Measurements from ENCODE around the gene KCNQ5.
"Not testable (repeated sequence)": the region's sequence is repeated elsewhere in the genome, so short reads cannot be mapped to it uniquely, and the experiment has no call there.

The KCNQ5 gene

DNA sequence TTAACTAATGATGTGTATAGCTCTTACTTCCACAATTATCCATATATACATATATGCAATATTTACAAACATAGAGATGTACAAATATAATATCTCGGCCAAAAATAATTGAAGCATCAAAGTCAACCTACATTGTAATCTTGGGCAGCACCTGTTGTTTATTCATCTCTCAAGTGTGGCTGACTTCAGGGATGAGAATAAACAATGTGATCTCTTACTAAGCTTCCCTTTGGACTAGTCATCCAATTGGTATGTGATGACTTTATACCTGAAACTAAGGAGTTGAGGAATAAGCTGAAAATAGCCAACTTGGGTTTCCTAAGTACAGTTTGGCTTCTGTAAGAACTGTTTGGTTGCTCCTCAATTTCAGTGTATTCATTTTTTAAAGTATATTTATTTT is 346.8 kb downstream of the KCNQ5 start:
- no peak overlapping the region for H3K4me3 Mint-ChIP-seq
- no peaks in the 10 kb centered on the region for H3K36me3 Mint-ChIP-seq (ENCODE audit: low read depth)
- H3K4me1 Mint-ChIP-seq: no peaks in the 10 kb centered on the region
- no peaks in the 10 kb centered on the region for H3K27me3 Mint-ChIP-seq
- H3K9me3 Mint-ChIP-seq: no peaks in the 10 kb centered on the region
- DNase-seq (no peak), ATAC-seq (no peak)
- H3K27ac Mint-ChIP-seq: no peak overlapping the region

DNA sequence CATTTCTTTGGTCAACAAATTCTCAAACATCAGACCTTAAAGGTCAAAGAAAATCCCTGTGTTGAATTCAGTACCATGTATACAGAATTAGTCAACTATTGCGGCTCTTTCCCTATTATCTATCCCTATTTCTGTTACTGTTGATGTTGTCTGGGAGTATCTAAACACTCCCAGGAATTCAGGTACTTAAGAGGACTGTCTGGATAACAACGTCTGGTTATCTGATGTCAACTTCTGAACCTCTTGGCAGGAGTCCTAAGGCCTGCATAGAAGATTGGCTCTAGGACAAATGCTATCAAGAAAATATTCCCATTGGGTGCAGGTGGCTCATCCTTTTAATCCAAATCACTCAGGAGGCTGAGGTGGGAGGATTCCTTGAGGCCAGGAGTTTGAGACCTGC is 347.8 kb downstream of the KCNQ5 start:
- H3K4me1 Mint-ChIP-seq: no peaks in the 10 kb centered on the region
- H3K27ac Mint-ChIP-seq: no peak overlapping the region
- H3K4me3 Mint-ChIP-seq: no peak overlapping the region
- H3K36me3 Mint-ChIP-seq (ENCODE audit: low read depth): peaks cover 1% of the 10 kb centered on the region
- no peaks in the 10 kb centered on the region for H3K27me3 Mint-ChIP-seq
- ATAC-seq (no peak), DNase-seq (no peak)
- no peaks in the 10 kb centered on the region for H3K9me3 Mint-ChIP-seq

DNA sequence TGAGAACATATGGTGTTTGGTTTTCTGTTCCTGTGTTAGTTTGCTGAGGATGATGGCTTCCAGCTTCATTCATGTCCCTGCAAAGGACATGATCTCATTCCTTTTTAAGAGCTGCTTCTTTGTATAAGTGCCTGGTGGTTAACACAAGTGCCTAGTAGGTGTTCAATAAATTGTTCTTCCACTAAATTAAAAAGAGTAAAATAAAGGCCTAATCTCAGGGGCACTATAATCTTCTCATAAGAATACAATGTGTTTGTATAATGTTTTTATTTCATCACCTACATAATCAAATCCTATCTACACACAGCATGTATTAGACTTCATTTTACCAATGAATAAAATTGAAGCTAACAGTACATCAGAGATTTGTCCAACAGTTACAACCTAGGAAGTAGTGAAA is 350.7 kb downstream of the KCNQ5 start:
- no peaks in the 10 kb centered on the region for H3K9me3 Mint-ChIP-seq

DNA sequence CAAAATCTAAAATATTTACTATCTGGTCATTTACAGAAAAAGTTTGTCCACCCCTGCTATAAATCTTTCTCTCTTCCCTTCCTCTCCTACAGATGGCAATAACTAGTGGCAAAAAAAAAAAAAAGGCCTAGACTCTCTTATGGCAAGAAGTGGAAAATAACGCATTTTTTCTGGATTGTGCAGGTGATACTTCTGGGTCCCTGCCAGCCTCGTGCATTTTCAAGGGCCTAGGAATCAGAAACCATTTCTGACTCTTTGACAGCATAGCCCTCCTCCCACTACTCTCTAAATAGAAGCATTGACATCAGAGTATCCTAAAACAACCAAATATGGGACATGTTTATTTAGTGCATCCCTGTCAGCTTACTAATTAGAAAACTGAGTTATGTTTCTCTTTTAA is 352.4 kb downstream of the KCNQ5 start:
- peaks cover 6% of the 10 kb centered on the region for H3K4me1 Mint-ChIP-seq
- peaks cover 10% of the 10 kb centered on the region for H3K36me3 Mint-ChIP-seq (ENCODE audit: low read depth)
- no peak overlapping the region for H3K4me3 Mint-ChIP-seq
- no peak for ATAC-seq
- no peak for DNase-seq
- H3K27me3 Mint-ChIP-seq: no peaks in the 10 kb centered on the region
- H3K9me3 Mint-ChIP-seq: peaks cover 2% of the 10 kb centered on the region
- no peak overlapping the region for H3K27ac Mint-ChIP-seq

More for the DNA sequence above, 350.7 kb downstream of the KCNQ5 start:
- Mint-ChIP-seq H3K4me1 (peaks cover 6% of the 10 kb centered on the region), H3K27me3 (no peaks in the 10 kb centered on the region), H3K27ac (no peak overlapping the region), H3K4me3 (no peak overlapping the region), H3K36me3 (ENCODE audit: low read depth) (peaks cover 4% of the 10 kb centered on the region)
- DNase-seq: no peak
- ATAC-seq: no peak

DNA sequence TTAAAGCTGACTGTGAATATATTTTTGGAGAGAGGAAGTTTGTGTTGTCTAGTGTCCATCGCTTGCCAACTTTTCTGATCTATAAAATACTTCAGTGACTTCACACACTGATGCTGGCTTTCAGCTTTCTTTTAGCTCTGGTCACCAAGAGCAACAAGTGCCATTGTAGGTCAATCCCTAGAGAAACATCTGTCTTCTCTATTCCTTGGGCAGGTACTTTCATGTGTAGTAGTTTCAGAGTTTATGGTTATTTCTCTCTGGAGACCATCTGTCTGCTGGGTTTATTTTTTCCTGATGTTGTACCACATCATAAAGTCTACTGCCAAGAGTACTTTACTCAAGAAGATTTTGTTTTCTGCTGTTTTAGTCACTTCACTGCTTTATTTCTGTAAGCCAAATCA is 353.5 kb downstream of the KCNQ5 start:
- Mint-ChIP-seq H3K9me3 (peaks cover 7% of the 10 kb centered on the region), H3K27me3 (no peaks in the 10 kb centered on the region), H3K4me1 (peaks cover 6% of the 10 kb centered on the region), H3K36me3 (ENCODE audit: low read depth) (peaks cover 15% of the 10 kb centered on the region), H3K4me3 (no peak overlapping the region), H3K27ac (no peak overlapping the region)
- ATAC-seq (no peak), DNase-seq (no peak)

DNA sequence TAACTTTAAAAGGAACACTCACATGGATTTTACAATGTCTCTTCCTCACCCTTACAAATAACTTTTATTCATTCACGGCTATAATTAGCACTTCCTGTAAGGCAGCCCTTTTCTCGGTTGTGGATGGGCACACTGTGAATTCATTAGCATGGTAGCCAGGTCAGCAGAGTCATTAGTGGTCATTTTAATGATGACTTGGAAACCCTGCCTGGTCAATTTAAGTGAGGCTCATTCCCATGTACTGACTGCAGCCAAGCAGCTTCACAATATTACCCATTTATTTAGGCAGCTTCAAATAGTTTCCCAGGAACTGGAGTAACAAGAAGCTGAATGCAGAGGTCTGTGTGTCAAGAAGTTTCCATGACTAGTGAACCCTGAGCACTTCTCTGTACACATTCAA is 354.6 kb downstream of the KCNQ5 start:
- H3K36me3 Mint-ChIP-seq (ENCODE audit: low read depth): peaks cover 20% of the 10 kb centered on the region
- H3K27ac Mint-ChIP-seq: no peak overlapping the region
- peaks cover 6% of the 10 kb centered on the region for H3K4me1 Mint-ChIP-seq
- ATAC-seq: no peak
- peaks cover 7% of the 10 kb centered on the region for H3K9me3 Mint-ChIP-seq
- DNase-seq: no peak
- no peak overlapping the region for H3K4me3 Mint-ChIP-seq
- no peaks in the 10 kb centered on the region for H3K27me3 Mint-ChIP-seq

DNA sequence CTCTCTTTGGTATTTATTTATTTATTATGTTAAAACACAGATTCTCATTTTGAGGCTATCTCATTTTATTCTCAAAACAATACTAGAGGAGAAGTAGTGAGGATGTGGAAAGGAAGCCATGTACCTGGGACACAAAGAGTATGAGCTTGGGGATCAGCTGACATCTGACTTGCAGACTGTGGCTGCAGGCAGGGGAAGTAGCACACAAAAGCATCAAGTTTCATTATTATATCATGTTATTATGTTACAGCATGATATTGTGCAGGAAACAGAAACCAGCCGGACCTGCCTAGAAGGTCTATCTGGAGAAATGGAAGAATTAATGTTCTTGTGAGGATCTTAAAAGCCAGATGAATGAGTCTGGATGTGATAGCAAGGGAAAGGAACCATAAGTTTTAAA is 355.2 kb downstream of the KCNQ5 start:
- Mint-ChIP-seq H3K36me3 (ENCODE audit: low read depth) (peaks cover 26% of the 10 kb centered on the region), H3K4me1 (peaks cover 6% of the 10 kb centered on the region), H3K9me3 (peaks cover 13% of the 10 kb centered on the region), H3K4me3 (no peak overlapping the region), H3K27ac (no peak overlapping the region), H3K27me3 (no peaks in the 10 kb centered on the region)
- ATAC-seq (no peak), DNase-seq (no peak)

DNA sequence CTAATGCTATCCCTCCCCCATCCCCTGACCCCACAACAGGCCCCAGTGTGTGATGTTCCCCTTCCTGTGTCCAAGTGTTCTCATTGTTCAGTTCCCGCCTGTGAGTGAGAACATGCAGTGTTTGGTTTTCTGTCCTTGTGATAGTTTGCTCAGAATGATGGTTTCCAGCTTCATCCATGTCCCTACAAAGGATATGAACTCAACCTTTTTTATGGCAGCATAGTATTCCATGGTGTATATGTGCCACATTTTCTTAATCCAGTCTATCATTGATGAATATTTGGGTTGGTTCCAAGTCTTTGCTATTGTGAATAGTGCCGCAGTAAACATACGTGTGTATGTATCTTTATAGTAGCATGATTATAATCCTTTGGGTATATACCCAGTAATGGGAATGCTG is 356.9 kb downstream of the KCNQ5 start:
- not testable (repeated sequence) for DNase-seq, H3K4me1 Mint-ChIP-seq, H3K27me3 Mint-ChIP-seq, H3K27ac Mint-ChIP-seq, H3K4me3 Mint-ChIP-seq, ATAC-seq
- Mint-ChIP-seq H3K36me3 (ENCODE audit: low read depth) (peaks cover 32% of the 10 kb centered on the region), H3K9me3 (peaks cover 17% of the 10 kb centered on the region)

DNA sequence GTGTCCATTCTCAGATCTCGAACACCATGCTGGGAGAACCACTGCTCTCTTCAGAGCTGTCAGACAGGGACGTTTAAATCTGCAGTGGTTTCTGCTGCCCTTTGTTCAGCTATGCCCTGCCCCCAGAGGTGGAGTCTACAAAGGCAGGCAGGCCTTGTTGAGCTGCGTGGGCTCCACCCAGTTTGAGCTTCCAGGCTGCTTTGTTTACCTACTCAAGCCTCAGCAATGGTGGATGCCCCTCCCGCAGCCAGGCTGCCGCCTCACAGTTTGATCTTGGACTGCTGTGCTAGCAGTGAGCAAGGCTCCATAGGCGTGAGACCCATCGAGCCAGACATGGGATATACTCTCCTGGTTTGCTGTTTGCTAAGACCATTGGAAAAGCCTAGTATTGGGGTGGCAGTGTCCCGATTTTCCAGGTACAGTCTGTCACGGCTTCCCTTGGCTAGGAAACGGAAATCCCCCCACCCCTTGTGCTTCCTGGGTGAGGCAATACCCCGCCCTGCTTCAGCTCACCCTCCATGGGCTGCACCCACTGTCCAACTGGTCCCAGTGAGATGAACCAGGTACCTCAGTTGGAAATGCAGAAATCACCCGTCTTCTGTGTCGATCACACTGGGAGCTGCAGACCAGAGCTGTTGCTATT is 362.4 kb downstream of the KCNQ5 start:
- Mint-ChIP-seq H3K9me3 (peaks cover 32% of the 10 kb centered on the region), H3K36me3 (ENCODE audit: low read depth) (peaks cover 41% of the 10 kb centered on the region)
- not testable (repeated sequence) for H3K4me1 Mint-ChIP-seq, ATAC-seq, H3K4me3 Mint-ChIP-seq, H3K27ac Mint-ChIP-seq, DNase-seq, H3K27me3 Mint-ChIP-seq

DNA sequence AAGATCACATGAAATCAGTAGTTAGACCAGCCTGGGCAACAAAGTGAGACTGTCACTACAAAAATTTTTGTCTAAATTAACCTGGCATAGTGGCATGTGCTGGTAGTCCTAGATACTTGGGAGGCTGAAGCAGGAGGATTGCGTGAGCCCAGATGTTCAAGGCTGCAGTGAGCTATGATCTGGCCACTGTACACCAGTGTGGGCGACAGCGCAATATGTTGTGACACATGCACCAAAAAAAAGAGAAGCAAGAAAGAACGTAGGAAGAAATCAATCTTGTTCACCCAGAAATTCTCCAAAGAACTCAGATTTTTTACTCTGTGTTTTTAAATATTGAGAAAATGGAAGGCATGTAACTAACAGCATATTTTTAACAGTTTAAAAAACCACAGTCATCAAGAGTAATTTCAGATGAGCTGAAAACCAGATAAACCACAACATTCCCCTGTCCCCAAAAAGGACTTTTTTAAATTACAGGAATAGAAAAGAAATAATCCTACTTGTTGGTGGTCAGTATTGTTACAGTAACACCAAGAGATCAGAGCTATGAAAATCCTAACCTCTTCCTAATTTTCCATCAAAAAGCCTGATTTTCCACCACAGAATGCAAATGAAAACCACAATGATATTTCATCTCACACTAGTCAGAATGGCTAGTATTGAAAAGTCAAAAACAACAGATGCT is 363.3 kb downstream of the KCNQ5 start:
- Mint-ChIP-seq H3K36me3 (ENCODE audit: low read depth) (peaks cover 38% of the 10 kb centered on the region), H3K9me3 (peaks cover 30% of the 10 kb centered on the region), H3K27ac (no peak overlapping the region), H3K4me3 (no peak overlapping the region), H3K27me3 (no peaks in the 10 kb centered on the region), H3K4me1 (no peaks in the 10 kb centered on the region)
- DNase-seq: no peak
- no peak for ATAC-seq

DNA sequence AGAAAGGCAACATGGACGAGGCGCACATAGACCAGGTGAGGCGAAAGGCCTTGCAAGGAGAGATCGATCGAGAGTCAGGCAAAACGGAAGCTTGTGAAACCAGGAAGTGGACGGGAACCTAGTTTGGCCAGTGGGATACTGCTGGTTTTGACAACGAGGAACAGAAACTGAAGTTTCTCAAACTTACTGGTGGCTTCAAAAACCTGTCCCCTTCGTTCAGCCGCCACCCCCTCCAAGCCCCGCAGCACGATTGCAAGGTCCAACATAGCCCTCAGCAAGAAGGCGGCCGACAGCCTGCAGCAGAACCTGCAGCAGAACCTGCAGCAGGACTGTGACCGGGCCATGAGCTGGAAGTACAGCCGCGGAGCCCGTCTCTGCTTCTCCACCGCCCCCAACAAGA is 365.4 kb downstream of the KCNQ5 start:
- DNase-seq (no peak), ATAC-seq (no peak)
- H3K27me3 Mint-ChIP-seq: no peaks in the 10 kb centered on the region
- H3K4me1 Mint-ChIP-seq: no peaks in the 10 kb centered on the region
- H3K27ac Mint-ChIP-seq: no peak overlapping the region
- H3K36me3 Mint-ChIP-seq (ENCODE audit: low read depth): peaks cover 25% of the 10 kb centered on the region
- no peak overlapping the region for H3K4me3 Mint-ChIP-seq
- peaks cover 22% of the 10 kb centered on the region for H3K9me3 Mint-ChIP-seq

DNA sequence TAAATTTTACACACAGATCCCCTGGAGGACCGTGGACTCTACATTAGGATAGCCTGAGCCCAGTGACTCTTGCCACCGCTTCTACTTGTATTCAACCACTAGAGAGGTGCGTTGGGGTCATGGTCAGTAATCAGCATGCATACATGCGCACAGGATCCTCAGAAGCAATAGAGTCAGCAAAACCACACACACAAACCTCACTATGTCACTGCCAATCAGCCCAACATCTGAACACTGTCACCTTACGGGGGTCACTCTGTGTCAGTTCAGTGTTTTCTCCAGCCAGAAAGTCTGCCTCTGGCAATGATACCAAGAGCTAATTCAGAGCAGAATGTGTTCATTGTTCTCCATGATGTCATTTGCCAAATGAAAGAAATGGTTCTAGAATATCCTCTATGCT is 378.1 kb downstream of the KCNQ5 start:
- H3K9me3 Mint-ChIP-seq: no peaks in the 10 kb centered on the region
- no peaks in the 10 kb centered on the region for H3K4me1 Mint-ChIP-seq
- ATAC-seq: no peak
- no peak for DNase-seq
- no peak overlapping the region for H3K27ac Mint-ChIP-seq
- no peaks in the 10 kb centered on the region for H3K27me3 Mint-ChIP-seq
- H3K4me3 Mint-ChIP-seq: no peak overlapping the region
- H3K36me3 Mint-ChIP-seq (ENCODE audit: low read depth): peaks cover 6% of the 10 kb centered on the region

DNA sequence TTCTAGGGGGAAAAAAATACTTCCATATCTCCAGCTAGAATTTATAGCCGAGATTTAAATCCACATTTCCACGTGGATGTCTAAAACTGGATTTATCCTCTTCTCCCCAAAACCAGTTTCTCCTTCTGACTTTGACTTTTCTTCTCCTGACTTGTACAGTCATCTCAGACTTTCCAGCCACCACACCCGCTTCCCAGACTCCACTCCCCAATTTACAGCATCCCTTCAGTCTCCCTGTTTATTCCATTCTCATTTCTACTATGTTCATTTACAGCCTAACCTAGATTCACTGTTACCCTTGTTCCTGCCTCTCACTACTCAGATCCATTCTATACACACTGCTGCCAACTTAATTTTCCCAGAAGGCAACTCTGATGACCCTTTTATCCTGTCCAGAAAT is 378.6 kb downstream of the KCNQ5 start:
- DNase-seq (no peak), ATAC-seq (no peak)
- H3K36me3 Mint-ChIP-seq (ENCODE audit: low read depth): peaks cover 10% of the 10 kb centered on the region
- H3K4me1 Mint-ChIP-seq: no peaks in the 10 kb centered on the region
- no peaks in the 10 kb centered on the region for H3K9me3 Mint-ChIP-seq
- no peak overlapping the region for H3K27ac Mint-ChIP-seq
- H3K4me3 Mint-ChIP-seq: no peak overlapping the region
- no peaks in the 10 kb centered on the region for H3K27me3 Mint-ChIP-seq

DNA sequence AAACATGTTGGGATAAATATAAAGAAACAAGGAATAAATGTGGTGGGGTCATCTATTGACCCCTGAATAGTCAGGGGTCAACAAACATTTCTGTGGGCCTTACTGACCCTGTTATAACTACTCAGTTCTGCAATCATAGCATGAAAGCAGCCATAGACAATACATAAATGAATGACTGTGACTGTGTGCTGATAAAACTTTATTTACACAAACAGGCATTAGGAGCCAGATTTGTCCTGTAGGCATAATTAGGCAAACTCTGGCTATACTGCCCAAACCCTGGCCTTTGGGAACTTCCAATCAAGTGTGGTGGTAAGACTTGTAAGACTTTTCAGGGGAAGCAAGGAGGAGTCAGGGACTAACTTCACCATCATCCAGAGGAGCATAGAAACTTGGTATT is 380.7 kb downstream of the KCNQ5 start:
- H3K9me3 Mint-ChIP-seq: no peaks in the 10 kb centered on the region
- no peaks in the 10 kb centered on the region for H3K4me1 Mint-ChIP-seq
- no peak overlapping the region for H3K4me3 Mint-ChIP-seq
- H3K27ac Mint-ChIP-seq: no peak overlapping the region
- peaks cover 24% of the 10 kb centered on the region for H3K36me3 Mint-ChIP-seq (ENCODE audit: low read depth)
- ATAC-seq: no peak
- DNase-seq: no peak
- H3K27me3 Mint-ChIP-seq: no peaks in the 10 kb centered on the region

DNA sequence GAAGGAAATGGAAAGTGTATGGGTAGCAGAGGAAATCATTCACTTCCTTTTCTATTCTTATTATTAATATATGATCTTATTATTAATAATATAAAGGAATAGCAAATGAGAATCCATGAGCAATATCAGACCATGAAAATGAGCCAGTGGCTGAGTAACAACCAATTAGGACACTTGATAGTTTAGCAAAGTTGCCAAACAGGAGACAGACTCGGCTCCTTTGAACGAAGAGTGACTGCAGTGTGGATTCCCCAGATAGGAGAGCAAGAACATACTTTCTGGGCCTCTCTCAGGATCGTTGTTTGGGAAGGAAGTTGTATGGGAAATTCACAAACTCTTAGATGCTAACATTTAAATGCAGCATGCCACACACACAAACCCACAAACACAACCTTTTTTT is 381.4 kb downstream of the KCNQ5 start:
- Mint-ChIP-seq H3K9me3 (no peaks in the 10 kb centered on the region), H3K27me3 (no peaks in the 10 kb centered on the region), H3K27ac (no peak overlapping the region), H3K4me1 (no peaks in the 10 kb centered on the region), H3K4me3 (no peak overlapping the region), H3K36me3 (ENCODE audit: low read depth) (peaks cover 31% of the 10 kb centered on the region)
- DNase-seq: no peak
- ATAC-seq: no peak
